Spinal cord (tissue), 10 donors: ENCODE data around the gene SLC43A3. TPM values are rescaled to one million over a fixed set of nuclear protein-coding genes. Genes with fewer than 3 reads are reported as not detected.
A peak's percentile ranks its signal among the peaks of the same experiment; 100 is the strongest.

Experiments
- DNase-seq, 6 donors: peaks; one replicate each; pipeline versions ENCODE4 v3.0.0 to v3.0.0-alpha.2; 2013 to 2015; ENCODE audit warnings: low spot score in 6 of 6, low read depth in 4 of 6
- H3K27ac ChIP-seq: one replicate; pipeline ENCODE4 v1.5.1; 2013; ENCODE audit warnings: low read depth, low read length, control low read depth
- H3K27me3 ChIP-seq: one replicate; pipeline ENCODE4 v1.6.1; 2013; ENCODE audit warnings: low read length; ENCODE audit not compliant: control insufficient read depth, insufficient read depth
- H3K36me3 ChIP-seq: one replicate; pipeline ENCODE4 v1.6.1; 2013; ENCODE audit warnings: low read length; ENCODE audit not compliant: control insufficient read depth, insufficient read depth
- H3K4me1 ChIP-seq: one replicate; pipeline ENCODE4 v1.6.1; 2013; ENCODE audit warnings: low read length; ENCODE audit not compliant: control insufficient read depth, insufficient read depth
- H3K4me3 ChIP-seq: one replicate; pipeline ENCODE4 v1.5.1; 2013; ENCODE audit warnings: low read depth, low read length, control low read depth
- H3K9me3 ChIP-seq: one replicate; pipeline ENCODE4 v1.6.1; 2013; ENCODE audit warnings: low read length; ENCODE audit not compliant: control insufficient read depth, insufficient read depth
- WGBS: methylation state at CpG from one replicate; pipeline ENCODE4 v1.1.5; 2013; ENCODE audit warnings: missing lambda C conversion rate; ENCODE audit not compliant: insufficient coverage; 5-methylcytosine and 5-hydroxymethylcytosine counted together
- long read RNA-seq, 4 donors: transcript quantifications; one replicate each; lab custom pipeline, GENCODE V29; 2026
- polyA plus RNA-seq, 2 donors: library from polyadenylated mRNA; unstranded; fragments of 120-200 nt; gene quantifications; one replicate each; pipeline ENCODE4 v1.2.1, GENCODE V29; 2013; ENCODE audit not compliant: insufficient read length in 2 of 2
- total RNA-seq, 2 donors: library from RNA; depleted of rRNA in 1 of 2; stranded (reverse); fragments of 120-200 nt in 1 of 2; fragments of >200 nt in 1 of 2; gene quantifications; one replicate each; pipeline versions ENCODE4 v1.2.3 to v1.2.4, GENCODE V29; 2013 to 2014
- donor health status: healthy.

Gene SLC43A3
- total RNA-seq (10 to 100 TPM; 12.2 to 13.3 TPM), polyA plus RNA-seq (10 to 100 TPM; 19.6 to 20.3 TPM)
- long read RNA-seq, donor 1, partial matches to known transcripts, result 0 of 3 reads
- long read RNA-seq, donor 1, other reads (novel, unspliced or antisense), result 0 of 3 reads
- long read RNA-seq, donor 2, partial matches to known transcripts, result 0 of 4 reads
- long read RNA-seq, donor 2, other reads (novel, unspliced or antisense), result 0 of 4 reads
- long read RNA-seq, donor 3, partial matches to known transcripts, result 0 of 1 reads
- long read RNA-seq, donor 3, other reads (novel, unspliced or antisense), result 0 of 1 reads
- long read RNA-seq, donor 4, partial matches to known transcripts, result 0 of 6 reads
- long read RNA-seq, donor 4, other reads (novel, unspliced or antisense), result 0 of 6 reads

- H3K27ac ChIP-seq, result peak within 1 kb of the TSS; percentile 61
- DNase-seq, result peak in 2 of 6 donors; percentile 62 to 77
Observed at GRCh38 chr11:57426929-57427726, at the start of gene SLC43A3. Gene SLC43A3, minus strand, starts transcription at chr11:57427121. Its CDS starts 949 bp downstream, at chr11:57426172.

GRCh38 chr11:57476047-57476756 is 49.3 kb upstream of the SLC43A3 start:
- H3K27ac ChIP-seq, result no peak overlapping the region
- no peaks in the 10 kb centered on the region for H3K9me3 ChIP-seq
- DNase-seq, result peak in 2 of 6 donors; percentile 32 to 47

More at GRCh38 chr11:57426929-57427726, at the start of gene SLC43A3:
- no peaks in the 10 kb centered on the region for H3K9me3 ChIP-seq
- peaks cover 41% of the 10 kb centered on the region for H3K4me1 ChIP-seq
- peaks cover 4% of the 10 kb centered on the region for H3K36me3 ChIP-seq
- H3K4me3 ChIP-seq, result peak within 1 kb of the TSS; percentile 55
- WGBS, result 5% methylated on average over 39 of the region's 39 CpGs
- H3K27me3 ChIP-seq, result no peaks in the 10 kb centered on the region

GRCh38 chr11:57475671-57476046 is 48.7 kb upstream of the SLC43A3 start:
- 56% methylated on average over 2 of the region's 5 CpGs for WGBS
- H3K4me1 ChIP-seq, result peaks cover 12% of the 10 kb centered on the region
- no peak overlapping the region for H3K27ac ChIP-seq
- no peak for DNase-seq
- no peak overlapping the region for H3K4me3 ChIP-seq
- H3K36me3 ChIP-seq, result peaks cover 11% of the 10 kb centered on the region
- H3K27me3 ChIP-seq, result peaks cover 33% of the 10 kb centered on the region
- H3K9me3 ChIP-seq, result no peaks in the 10 kb centered on the region

More at GRCh38 chr11:57476047-57476756, 49.3 kb upstream of the SLC43A3 start:
- peaks cover 11% of the 10 kb centered on the region for H3K36me3 ChIP-seq
- 5% methylated on average over 68 of the region's 80 CpGs for WGBS
- peaks cover 33% of the 10 kb centered on the region for H3K27me3 ChIP-seq
- no peak overlapping the region for H3K4me3 ChIP-seq
- peaks cover 12% of the 10 kb centered on the region for H3K4me1 ChIP-seq

- no peak overlapping the region for H3K27ac ChIP-seq
- H3K27me3 ChIP-seq, result peaks cover 33% of the 10 kb centered on the region
- WGBS, result 80% methylated on average over 1 of the region's 1 CpG
Observed at GRCh38 chr11:57475191-57475590, 48.3 kb upstream of the SLC43A3 start.

GRCh38 chr11:57474803-57475115 is 47.8 kb upstream of the SLC43A3 start:
- Histone ChIP-seq H3K36me3 (peaks cover 11% of the 10 kb centered on the region), H3K9me3 (no peaks in the 10 kb centered on the region), H3K27ac (no peak overlapping the region), H3K4me3 (no peak overlapping the region), H3K27me3 (peaks cover 33% of the 10 kb centered on the region), H3K4me1 (peaks cover 12% of the 10 kb centered on the region)
- 80% methylated on average over 4 of the region's 5 CpGs for WGBS
- no peak for DNase-seq

More at GRCh38 chr11:57475191-57475590, 48.3 kb upstream of the SLC43A3 start:
- H3K9me3 ChIP-seq, result no peaks in the 10 kb centered on the region
- H3K4me1 ChIP-seq, result peaks cover 12% of the 10 kb centered on the region
- H3K4me3 ChIP-seq, result no peak overlapping the region
- peaks cover 11% of the 10 kb centered on the region for H3K36me3 ChIP-seq
- no peak for DNase-seq

- H3K27me3 ChIP-seq, result peaks cover 33% of the 10 kb centered on the region
Observed at GRCh38 chr11:57474017-57474802, 47.3 kb upstream of the SLC43A3 start.

GRCh38 chr11:57473285-57473841 is 46.4 kb upstream of the SLC43A3 start:
- Histone ChIP-seq H3K27ac (no peak overlapping the region), H3K9me3 (no peaks in the 10 kb centered on the region), H3K4me3 (no peak overlapping the region), H3K4me1 (peaks cover 12% of the 10 kb centered on the region), H3K36me3 (peaks cover 11% of the 10 kb centered on the region), H3K27me3 (peaks cover 33% of the 10 kb centered on the region)
- WGBS, result 26% methylated on average over 6 of the region's 6 CpGs
- DNase-seq, result no peak

More at GRCh38 chr11:57474017-57474802, 47.3 kb upstream of the SLC43A3 start:
- Histone ChIP-seq H3K4me1 (peaks cover 12% of the 10 kb centered on the region), H3K4me3 (no peak overlapping the region), H3K9me3 (no peaks in the 10 kb centered on the region), H3K27ac (no peak overlapping the region), H3K36me3 (peaks cover 11% of the 10 kb centered on the region)
- WGBS, result 63% methylated on average over 9 of the region's 9 CpGs
- no peak for DNase-seq

- H3K27ac ChIP-seq, result no peak overlapping the region
- 75% methylated on average over 2 of the region's 3 CpGs for WGBS
- no peak overlapping the region for H3K4me3 ChIP-seq
- H3K9me3 ChIP-seq, result no peaks in the 10 kb centered on the region
- H3K36me3 ChIP-seq, result peaks cover 14% of the 10 kb centered on the region
- peaks cover 24% of the 10 kb centered on the region for H3K27me3 ChIP-seq
- no peak for DNase-seq
- H3K4me1 ChIP-seq, result peaks cover 5% of the 10 kb centered on the region
Observed at GRCh38 chr11:57471496-57471895, 44.6 kb upstream of the SLC43A3 start.
